Measurements from ENCODE around the gene GATAD2B.

Gene GATAD2B

GRCh38 chr1:153763365-153764225, 159.2 kb downstream of the GATAD2B start:
- Histone ChIP-seq H3F3A (ENCODE audit: insufficient read depth, low read length) (no peaks in the 10 kb centered on the region), H3K4me1 (ENCODE audit: insufficient read depth, low read length, severe bottlenecking) (no peaks in the 10 kb centered on the region), H3K9ac (ENCODE audit: low read length) (no peak overlapping the region), H3K4me2 (ENCODE audit: low read length) (no peak overlapping the region), H3K9me2 (ENCODE audit: low read depth, low read length) (no peaks in the 10 kb centered on the region), H3K9me3 (ENCODE audit: low read length) (no peaks in the 10 kb centered on the region), H3K27me3 (ENCODE audit: insufficient read depth, low read length) (no peaks in the 10 kb centered on the region), H4K20me1 (ENCODE audit: insufficient read depth, low read length) (no peaks in the 10 kb centered on the region), H3K79me2 (ENCODE audit: insufficient read depth, low read length) (no peaks in the 10 kb centered on the region), H3K27ac (ENCODE audit: low read depth, low read length, poor library complexity, severe bottlenecking) (no peak overlapping the region), H3K36me3 (ENCODE audit: insufficient read depth, low read length) (peaks cover 78% of the 10 kb centered on the region), H3K4me3 (ENCODE audit: low read depth, low read length, poor library complexity, severe bottlenecking) (no peak overlapping the region), H2AFZ (ENCODE audit: low read length) (no peak overlapping the region)
- TF ChIP-seq CTCF (IDR thresholded peaks at IDR 0.05; ENCODE audit: low read length): no peak
- no peak for TF ChIP-seq EZH2 (IDR thresholded peaks at IDR 0.05; ENCODE audit: borderline replicate concordance, low read length)

GRCh38 chr1:153760440-153760839, 162.3 kb downstream of the GATAD2B start:
- TF ChIP-seq EZH2 (IDR thresholded peaks at IDR 0.05; ENCODE audit: borderline replicate concordance, low read length) (no peak), CTCF (IDR thresholded peaks at IDR 0.05; ENCODE audit: low read length) (no peak)
- H2AFZ ChIP-seq (ENCODE audit: low read length): no peak overlapping the region
- no peaks in the 10 kb centered on the region for H3K27me3 ChIP-seq (ENCODE audit: insufficient read depth, low read length)
- H3K9me2 ChIP-seq (ENCODE audit: low read depth, low read length): no peaks in the 10 kb centered on the region
- H3K9ac ChIP-seq (ENCODE audit: low read length): no peak overlapping the region
- no peaks in the 10 kb centered on the region for H3F3A ChIP-seq (ENCODE audit: insufficient read depth, low read length)
- no peaks in the 10 kb centered on the region for H4K20me1 ChIP-seq (ENCODE audit: insufficient read depth, low read length)
- H3K27ac ChIP-seq (ENCODE audit: low read depth, low read length, poor library complexity, severe bottlenecking): no peak overlapping the region
- H3K9me3 ChIP-seq (ENCODE audit: low read length): no peaks in the 10 kb centered on the region
- H3K4me3 ChIP-seq (ENCODE audit: low read depth, low read length, poor library complexity, severe bottlenecking): no peak overlapping the region
- no peak overlapping the region for H3K4me2 ChIP-seq (ENCODE audit: low read length)
- H3K36me3 ChIP-seq (ENCODE audit: insufficient read depth, low read length): peaks cover 74% of the 10 kb centered on the region
- no peaks in the 10 kb centered on the region for H3K4me1 ChIP-seq (ENCODE audit: insufficient read depth, low read length, severe bottlenecking)
- H3K79me2 ChIP-seq (ENCODE audit: insufficient read depth, low read length): no peaks in the 10 kb centered on the region

Data from OCI-LY1 (cell line).